ENCODE measurements around the gene FURIN.

The FURIN gene

DNA sequence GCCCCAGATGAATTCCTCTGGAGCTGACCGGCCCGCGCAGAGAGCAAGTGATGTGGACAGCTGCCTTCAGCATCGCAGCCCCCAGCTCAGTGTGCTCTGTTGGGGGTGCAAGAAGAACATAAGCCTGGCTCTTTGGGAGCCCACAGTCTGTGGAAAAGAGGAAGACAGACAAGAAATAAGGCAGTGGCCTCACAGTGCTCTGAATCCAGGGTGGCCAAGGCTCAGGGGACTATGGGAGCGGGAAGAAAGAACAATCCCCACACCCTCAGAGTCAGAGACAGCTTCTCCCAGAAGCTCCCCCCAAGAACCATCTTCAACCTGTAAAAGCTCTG lies 64.2 kb downstream of the FURIN start:
- no peaks in the 10 kb centered on the region for H3K36me3 ChIP-seq (ENCODE audit: control insufficient read depth, insufficient read depth, low read length)
- H3K4me3 ChIP-seq (ENCODE audit: low read depth, low read length) = no peak overlapping the region
- H3K9me3 ChIP-seq (ENCODE audit: control insufficient read depth, insufficient read depth, low read length) = no peaks in the 10 kb centered on the region
- H3K4me1 ChIP-seq (ENCODE audit: control insufficient read depth, insufficient read depth, low read length) = peaks cover 14% of the 10 kb centered on the region
- H3K9ac ChIP-seq (ENCODE audit: low read depth, low read length) = no peak overlapping the region
- H3K27me3 ChIP-seq (ENCODE audit: control insufficient read depth, insufficient read depth, low read length) = peaks cover 10% of the 10 kb centered on the region
